ENCODE measurements around the gene HDAC4. TPM values are rescaled to one million over a fixed set of nuclear protein-coding genes. Genes with fewer than 3 reads are reported as not detected.

Gene HDAC4
- total and polyA plus RNA-seq, 2 of the 4 experiments (the other 2 are of a cell fraction), result 4.1 to 7.2 TPM

DNA sequence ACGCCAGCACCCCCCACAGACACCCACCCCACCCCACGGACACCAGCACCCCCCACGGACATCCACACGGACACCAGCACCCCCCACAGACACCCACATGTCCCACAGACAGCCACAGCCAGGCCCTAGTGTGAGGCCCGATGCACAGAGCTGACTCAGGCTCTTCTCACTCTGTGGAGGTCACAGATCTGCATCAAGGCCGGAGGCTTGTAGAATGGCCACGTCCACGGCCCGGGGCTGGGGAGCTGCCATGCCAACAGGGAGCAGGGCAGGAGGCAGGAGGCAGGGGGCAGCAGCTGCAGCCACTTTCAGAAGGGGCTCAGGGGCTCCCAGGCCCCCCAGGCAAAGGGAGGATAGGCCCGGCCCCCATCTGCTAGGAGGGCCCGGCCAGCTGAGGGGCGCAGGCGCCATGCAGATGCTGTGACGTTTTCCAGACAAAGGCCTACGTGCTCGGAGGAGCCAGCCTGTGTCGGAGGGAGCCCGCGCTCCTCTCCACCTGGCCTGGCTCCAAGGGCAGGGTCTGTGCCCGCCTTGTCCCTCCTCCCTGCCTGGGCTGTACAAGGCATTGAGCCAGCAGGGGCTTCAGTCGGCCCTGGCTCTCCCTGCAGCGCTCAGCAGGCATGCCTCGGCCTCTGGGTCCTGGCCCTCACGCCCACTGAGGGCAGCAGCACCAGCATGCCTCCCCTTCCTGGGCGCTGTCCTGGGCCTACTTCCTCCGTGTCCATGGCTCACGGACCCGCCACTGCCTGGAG is 304.0 kb downstream of the HDAC4 start:
- no peak overlapping the region for H3K56ac ChIP-seq (ENCODE audit: extremely low read depth, insufficient read depth, low read length)
- H3K14ac ChIP-seq (replicated peaks; ENCODE audit: low read depth, low read length), result no peak overlapping the region
- H2AK9ac ChIP-seq (replicated peaks; ENCODE audit: low read depth, low read length, poor library complexity), result no peak overlapping the region
- ChIA-PET CTCF (no interaction called here), POLR2A (ENCODE audit: unreplicated experiment) (no interaction called here)
- no peaks in the 10 kb centered on the region; the same call in 1 of the 2 replicates for H4K20me1 ChIP-seq (ENCODE audit: insufficient read depth, low read length)
- intact Hi-C loops (cut with micrococcal nuclease), result no loop called here
- in situ Hi-C loops (cut with MboI; ENCODE audit: low sequenced_read_pairs), result no loop called here
- H2BK120ac ChIP-seq (ENCODE audit: low read depth, low read length), result no peak overlapping the region
- H2BK15ac ChIP-seq (ENCODE audit: low read depth, low read length), result no peak overlapping the region
- H3K9ac ChIP-seq (ENCODE audit: low read depth, low read length), result no peak overlapping the region
- no peak overlapping the region for H3K4ac ChIP-seq (ENCODE audit: low read depth, low read length)
- WGBS, 2 experiments (ENCODE audit: extremely low coverage in 2 of 2, insufficient read length in 1 of 2), result 81% methylated on average over 23 of the region's 28 CpGs; no CpG with 5 or more reads in 1 of the 2 experiments
- no peaks in the 10 kb centered on the region for H3K27me3 ChIP-seq (ENCODE audit: control insufficient read depth, insufficient read depth, low read length)
- H3K36me3 ChIP-seq (ENCODE audit: control insufficient read depth, insufficient read depth, low read length), result peaks cover 51% of the 10 kb centered on the region
- no peak overlapping the region for H2BK5ac ChIP-seq (ENCODE audit: low read depth, low read length, poor library complexity, severe bottlenecking)
- no peak overlapping the region for H4K91ac ChIP-seq (ENCODE audit: insufficient read depth, low read depth, low read length)
- no peak overlapping the region for H3K4me3 ChIP-seq (ENCODE audit: insufficient read depth, low read depth, low read length)
- no peak overlapping the region for H2AK5ac ChIP-seq (ENCODE audit: low read depth, low read length)
- H4K8ac ChIP-seq (ENCODE audit: low read depth in 2 of 2, low read length in 2 of 2), result no peak overlapping the region
- H2AFZ ChIP-seq (replicated peaks; ENCODE audit: low read length, poor library complexity), result no peak overlapping the region
- H3K4me2 ChIP-seq (ENCODE audit: low read depth, low read length), result no peak overlapping the region
- no peak for TF ChIP-seq POLR2A (IDR thresholded peaks at IDR 0.05; ENCODE audit: low read depth, low read length)
- TF ChIP-seq MXI1 (IDR thresholded peaks at IDR 0.05; ENCODE audit: borderline replicate concordance, low read depth, low read length), result no peak
- TF ChIP-seq SMC3 (IDR thresholded peaks at IDR 0.05; ENCODE audit: low read depth, low read length), result no peak
- TF ChIP-seq NFE2L2 (IDR thresholded peaks at IDR 0.05; ENCODE audit: low read depth, low read length), result no peak
- TF ChIP-seq CEBPB (IDR thresholded peaks at IDR 0.05; ENCODE audit: low read depth, low read length), result no peak
- H3K9me3 ChIP-seq (ENCODE audit: control insufficient read depth, insufficient read depth, low read length), result no peaks in the 10 kb centered on the region
- H3K27ac ChIP-seq (ENCODE audit: insufficient read depth, low read length), result no peak overlapping the region
- DNase-seq, result no peak
- no peak overlapping the region for H2BK20ac ChIP-seq (ENCODE audit: low read depth, low read length)
- dilution Hi-C loops (cut with HindIII; ENCODE audit: low sequenced_read_pairs, unreplicated experiment), result no loop called here
- H3K18ac ChIP-seq (ENCODE audit: low read depth, low read length), result no peak overlapping the region
- no peak overlapping the region for H4K5ac ChIP-seq (ENCODE audit: low read depth, low read length)
- no peaks in the 10 kb centered on the region for H3K79me1 ChIP-seq (ENCODE audit: low read depth in 1 of 2, low read length in 2 of 2)
- H3K4me1 ChIP-seq (ENCODE audit: control insufficient read depth, insufficient read depth, low read length), result no peaks in the 10 kb centered on the region
- H3K23ac ChIP-seq (ENCODE audit: low read depth, low read length), result no peak overlapping the region
- no peak for ATAC-seq (ENCODE audit: low read depth)
- no TSS peak for BruUV-seq (replicated peaks)
- no peaks in the 10 kb centered on the region for H3K9me1 ChIP-seq (ENCODE audit: insufficient read depth, low read length)

Measured in IMR-90 (cell line).